Nephron (organoid): ENCODE results near the gene E2F1.

ENCODE experiments used
- H3K27ac Mint-ChIP-seq, 3 experiments: 2 replicates each; pipeline ENCODE4 v1.8.0; 2020; ENCODE audit warnings: mixed read lengths in 3 of 3, mild to moderate bottlenecking in 2 of 3, moderate library complexity in 1 of 3
- H3K27me3 Mint-ChIP-seq: 2 replicates; pipeline ENCODE4 v1.8.0; 2021; ENCODE audit warnings: low read depth, mild to moderate bottlenecking, moderate library complexity, mixed read lengths
- H3K36me3 Mint-ChIP-seq: 2 replicates; pipeline ENCODE4 v1.8.0; 2020; ENCODE audit warnings: low read depth, mixed read lengths
- H3K4me1 Mint-ChIP-seq: 2 replicates; pipeline ENCODE4 v1.8.0; 2020; ENCODE audit warnings: mixed read lengths
- H3K4me3 Mint-ChIP-seq, 3 experiments: 2 replicates each; pipeline ENCODE4 v1.8.0; 2020; ENCODE audit warnings: mild to moderate bottlenecking in 3 of 3, mixed read lengths in 3 of 3, moderate library complexity in 2 of 3
- H3K9me3 Mint-ChIP-seq: 2 replicates; pipeline ENCODE4 v1.8.0; 2020; ENCODE audit warnings: mixed read lengths
- TF ChIP-seq, protein P1 (sequence below), 3 experiments: fragments of 200-600 bp; sonication (generic); IDR thresholded peaks; one replicate each; pipeline ENCODE4 v1.5.0; 2021; ENCODE audit warnings: antibody characterized with exemption in 3 of 3; ENCODE audit not compliant: unreplicated experiment in 3 of 3

Gene E2F1

DNA sequence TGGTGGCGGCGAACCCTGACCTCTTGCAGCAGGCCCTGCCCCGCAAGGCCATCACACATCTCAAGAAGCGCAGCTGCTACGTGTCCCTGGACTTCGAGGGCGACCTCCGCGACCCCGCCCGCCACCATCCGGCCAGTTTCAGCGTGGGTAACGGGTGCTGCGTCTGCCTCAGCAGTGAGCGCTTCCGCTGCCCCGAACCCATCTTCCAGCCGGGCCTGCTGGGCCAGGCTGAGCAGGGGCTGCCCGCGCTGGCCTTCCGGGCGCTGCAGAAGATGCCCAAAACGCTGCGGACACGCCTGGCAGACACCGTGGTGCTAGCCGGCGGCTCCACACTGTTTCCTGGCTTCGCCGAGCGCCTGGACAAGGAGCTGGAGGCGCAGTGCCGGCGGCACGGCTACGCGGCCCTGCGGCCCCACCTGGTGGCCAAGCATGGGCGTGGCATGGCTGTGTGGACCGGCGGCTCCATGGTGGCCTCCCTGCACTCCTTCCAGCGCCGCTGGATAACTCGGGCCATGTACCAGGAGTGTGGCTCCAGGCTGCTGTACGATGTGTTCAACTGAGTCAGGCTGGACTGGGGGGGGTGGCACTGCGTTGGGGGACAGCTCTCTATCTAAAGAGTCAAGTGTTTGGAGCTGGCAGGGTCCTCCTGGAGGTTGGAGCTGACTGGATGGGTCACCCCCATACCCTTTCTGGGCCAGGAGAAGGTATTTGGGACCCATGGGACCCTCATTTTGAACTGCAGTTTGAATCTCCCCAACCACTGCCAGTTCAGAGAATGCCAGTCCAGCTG, 18.3 kb downstream of the E2F1 start:
- peaks cover 39% of the 10 kb centered on the region for H3K4me1 Mint-ChIP-seq
- H3K27me3 Mint-ChIP-seq, result peaks cover 3% of the 10 kb centered on the region
- peaks cover 3% of the 10 kb centered on the region for H3K36me3 Mint-ChIP-seq
- TF ChIP-seq, protein P1, sequence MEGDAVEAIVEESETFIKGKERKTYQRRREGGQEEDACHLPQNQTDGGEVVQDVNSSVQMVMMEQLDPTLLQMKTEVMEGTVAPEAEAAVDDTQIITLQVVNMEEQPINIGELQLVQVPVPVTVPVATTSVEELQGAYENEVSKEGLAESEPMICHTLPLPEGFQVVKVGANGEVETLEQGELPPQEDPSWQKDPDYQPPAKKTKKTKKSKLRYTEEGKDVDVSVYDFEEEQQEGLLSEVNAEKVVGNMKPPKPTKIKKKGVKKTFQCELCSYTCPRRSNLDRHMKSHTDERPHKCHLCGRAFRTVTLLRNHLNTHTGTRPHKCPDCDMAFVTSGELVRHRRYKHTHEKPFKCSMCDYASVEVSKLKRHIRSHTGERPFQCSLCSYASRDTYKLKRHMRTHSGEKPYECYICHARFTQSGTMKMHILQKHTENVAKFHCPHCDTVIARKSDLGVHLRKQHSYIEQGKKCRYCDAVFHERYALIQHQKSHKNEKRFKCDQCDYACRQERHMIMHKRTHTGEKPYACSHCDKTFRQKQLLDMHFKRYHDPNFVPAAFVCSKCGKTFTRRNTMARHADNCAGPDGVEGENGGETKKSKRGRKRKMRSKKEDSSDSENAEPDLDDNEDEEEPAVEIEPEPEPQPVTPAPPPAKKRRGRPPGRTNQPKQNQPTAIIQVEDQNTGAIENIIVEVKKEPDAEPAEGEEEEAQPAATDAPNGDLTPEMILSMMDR (IDR thresholded peaks at IDR 0.05; ENCODE audit: unreplicated experiment in 3 of 3), result peak; percentile 61 to 69 (median 62)
- peak overlapping the region; percentile 10 to 47 (median 34) for H3K4me3 Mint-ChIP-seq
- no peaks in the 10 kb centered on the region for H3K9me3 Mint-ChIP-seq
- no peak overlapping the region for H3K27ac Mint-ChIP-seq

DNA sequence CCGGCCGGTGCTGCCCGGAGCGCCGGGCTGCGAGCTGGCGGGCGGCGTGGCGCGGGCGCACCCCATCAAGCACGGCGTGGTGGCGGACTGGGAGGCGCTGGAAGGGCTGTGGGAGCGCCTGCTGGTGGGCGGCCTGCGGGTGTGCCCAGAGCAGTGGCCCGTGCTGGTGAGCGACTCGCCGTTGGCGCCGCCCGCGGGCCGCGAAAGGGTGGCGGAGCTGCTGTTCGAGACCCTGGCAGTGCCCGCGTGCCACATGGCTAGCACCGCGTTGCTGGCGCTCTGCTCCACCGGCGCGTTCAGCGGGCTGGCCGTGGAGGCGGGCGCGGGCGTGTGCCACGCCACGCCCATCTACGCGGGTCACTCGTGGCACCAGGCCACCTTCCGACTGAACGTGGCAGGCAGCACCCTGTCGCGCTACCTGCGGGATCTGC, 18.9 kb downstream of the E2F1 start:
- Mint-ChIP-seq H3K9me3 (no peaks in the 10 kb centered on the region), H3K36me3 (peaks cover 3% of the 10 kb centered on the region), H3K27me3 (peaks cover 3% of the 10 kb centered on the region), H3K4me1 (peaks cover 36% of the 10 kb centered on the region), H3K4me3 (peak overlapping the region in 2 of 3 experiments; percentile 10 to 37), H3K27ac (no peak overlapping the region)
- TF ChIP-seq, protein P1 (IDR thresholded peaks at IDR 0.05; ENCODE audit: unreplicated experiment in 3 of 3), result no peak

GRCh38 chr20:33666293-33667244, 19.6 kb downstream of the E2F1 start, which contains the start of gene ACTL10:
ACTL10 (plus strand) TSS chr20:33666943; CDS start chr20:33667498, 555 bp downstream.
- TF ChIP-seq, protein P1 (IDR thresholded peaks at IDR 0.05; ENCODE audit: unreplicated experiment in 3 of 3), result peak in 1 of 3 experiments; percentile 15
- Mint-ChIP-seq H3K27me3 (peaks cover 3% of the 10 kb centered on the region), H3K36me3 (peaks cover 3% of the 10 kb centered on the region), H3K27ac (peak within 1 kb of the TSS; percentile 39 to 83 (median 66)), H3K4me1 (peaks cover 31% of the 10 kb centered on the region), H3K9me3 (no peaks in the 10 kb centered on the region), H3K4me3 (peak within 1 kb of the TSS; percentile 84 to 91 (median 89))

DNA sequence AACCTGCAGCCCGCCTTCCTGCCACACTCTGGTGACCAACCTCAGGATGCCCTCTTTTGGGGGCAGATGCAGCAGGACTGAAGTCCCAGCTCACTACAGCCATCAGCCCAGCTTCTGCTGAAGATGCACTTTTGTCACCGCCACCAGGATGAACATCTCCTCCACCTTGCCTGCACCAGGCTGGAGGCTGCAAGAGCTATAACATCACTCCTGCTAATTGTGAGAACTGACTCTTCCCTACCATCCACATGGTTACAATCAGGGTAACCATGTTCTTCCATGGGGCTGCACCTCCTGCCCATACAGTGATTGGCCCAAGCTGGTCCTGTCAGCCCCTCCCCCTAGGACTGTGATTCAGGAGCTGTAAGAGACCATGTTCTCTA, 21.4 kb downstream of the E2F1 start:
- Mint-ChIP-seq H3K4me3 (peak overlapping the region; percentile 83 to 92 (median 85)), H3K27ac (peak overlapping the region; percentile 64 to 83 (median 73)), H3K9me3 (no peaks in the 10 kb centered on the region)

GRCh38 chr20:33664085-33664761, 22.0 kb downstream of the E2F1 start:
- Mint-ChIP-seq H3K9me3 (no peaks in the 10 kb centered on the region), H3K4me1 (peaks cover 16% of the 10 kb centered on the region), H3K4me3 (peak overlapping the region; percentile 83 to 92 (median 85)), H3K27ac (peak overlapping the region; percentile 64 to 83 (median 73)), H3K27me3 (peaks cover 3% of the 10 kb centered on the region), H3K36me3 (peaks cover 3% of the 10 kb centered on the region)
- TF ChIP-seq, protein P1 (IDR thresholded peaks at IDR 0.05; ENCODE audit: unreplicated experiment in 3 of 3), result no peak

More for the DNA sequence above, 21.4 kb downstream of the E2F1 start:
- TF ChIP-seq, protein P1 (IDR thresholded peaks at IDR 0.05; ENCODE audit: unreplicated experiment in 3 of 3), result no peak
- H3K27me3 Mint-ChIP-seq, result peaks cover 3% of the 10 kb centered on the region
- H3K4me1 Mint-ChIP-seq, result peaks cover 18% of the 10 kb centered on the region
- H3K36me3 Mint-ChIP-seq, result peaks cover 3% of the 10 kb centered on the region
